HG02938 (cell line): ENCODE results near the gene RBM4.

Experiments
- ATAC-seq: cut with Tn5 transposase; IDR thresholded peaks from one replicate; pipeline ENCODE4 v1.9.1; 2021; ENCODE audit warnings: mild to moderate bottlenecking, moderate library complexity; ENCODE audit not compliant: unreplicated experiment

The RBM4 gene

DNA sequence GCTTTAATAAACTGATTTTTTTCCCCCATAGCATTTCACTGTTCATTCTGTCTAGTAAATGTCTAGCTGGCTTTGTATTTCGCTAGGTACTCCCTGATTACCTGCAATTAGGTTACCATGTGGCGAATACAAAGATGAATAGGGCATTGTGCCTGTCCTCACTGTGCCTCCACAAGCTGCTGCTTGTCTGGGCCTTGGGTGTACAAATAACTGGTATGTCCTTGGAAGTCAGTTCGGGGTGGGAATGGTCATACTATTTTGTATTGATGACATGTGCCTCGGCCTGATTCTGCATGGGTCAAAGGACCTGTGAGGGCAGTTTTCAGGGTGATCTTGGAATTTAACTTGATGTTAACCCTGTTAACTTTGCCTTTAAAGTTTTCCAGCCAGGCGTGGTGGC, 11.4 kb downstream of the RBM4 start:
- ATAC-seq, result no peak

DNA sequence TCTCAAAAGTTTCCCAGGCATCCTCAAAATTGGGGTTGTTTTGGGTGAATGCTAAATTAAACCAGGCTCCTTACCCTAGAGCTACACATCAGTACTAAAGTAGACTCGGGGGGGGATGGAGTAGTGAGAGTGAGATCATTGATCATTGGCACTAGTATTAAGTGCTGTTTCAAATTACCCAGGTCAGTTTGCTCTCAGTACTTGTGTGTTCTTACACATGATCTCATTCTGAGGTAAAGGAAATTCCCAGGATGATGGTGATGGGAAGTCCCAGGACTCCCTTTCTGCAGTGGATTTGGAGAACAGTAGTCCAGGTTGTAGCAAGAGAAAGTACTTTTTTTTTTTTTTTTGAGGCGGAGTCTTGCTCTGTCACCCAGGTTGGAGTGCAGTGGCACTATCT, 12.5 kb downstream of the RBM4 start:
- ATAC-seq, result no peak

DNA sequence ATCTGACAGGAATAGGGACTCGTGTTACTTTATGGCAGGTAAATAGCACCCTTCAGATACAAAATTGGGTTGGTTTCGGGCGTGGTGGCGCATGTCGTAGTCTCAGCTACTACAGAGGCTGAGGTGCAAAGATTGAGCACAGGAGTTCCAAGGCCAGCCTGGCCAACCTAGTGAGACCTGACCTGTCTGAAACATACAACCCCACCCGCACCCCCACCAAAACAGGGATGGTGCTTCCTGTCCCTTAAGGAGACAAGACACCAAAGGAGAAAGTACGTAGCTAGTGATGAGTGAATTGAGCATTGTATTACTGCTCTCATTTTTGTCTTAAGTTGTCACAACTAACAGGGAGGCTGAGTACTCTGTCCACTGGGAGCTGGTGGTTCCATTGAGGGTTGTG, 14.1 kb downstream of the RBM4 start:
- no peak for ATAC-seq

DNA sequence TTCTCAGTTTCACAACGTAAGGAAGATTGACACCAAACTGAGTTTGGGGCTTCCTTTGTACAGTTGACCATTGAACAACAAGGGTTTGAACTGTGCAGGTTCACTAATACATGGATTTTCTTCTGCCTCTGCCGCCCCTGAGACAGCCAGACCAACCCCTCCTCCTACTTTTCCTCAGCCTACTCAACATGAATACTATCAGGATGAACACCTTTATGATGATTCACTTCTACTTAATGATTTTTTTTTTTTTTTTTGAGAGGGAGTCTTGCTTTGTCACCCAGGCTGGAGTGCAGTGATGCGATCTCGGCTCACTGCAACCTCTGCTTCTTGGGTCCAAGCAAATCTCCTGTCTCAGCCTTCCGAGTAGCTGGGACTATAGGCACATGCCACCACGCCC, 14.6 kb downstream of the RBM4 start:
- no peak for ATAC-seq

DNA sequence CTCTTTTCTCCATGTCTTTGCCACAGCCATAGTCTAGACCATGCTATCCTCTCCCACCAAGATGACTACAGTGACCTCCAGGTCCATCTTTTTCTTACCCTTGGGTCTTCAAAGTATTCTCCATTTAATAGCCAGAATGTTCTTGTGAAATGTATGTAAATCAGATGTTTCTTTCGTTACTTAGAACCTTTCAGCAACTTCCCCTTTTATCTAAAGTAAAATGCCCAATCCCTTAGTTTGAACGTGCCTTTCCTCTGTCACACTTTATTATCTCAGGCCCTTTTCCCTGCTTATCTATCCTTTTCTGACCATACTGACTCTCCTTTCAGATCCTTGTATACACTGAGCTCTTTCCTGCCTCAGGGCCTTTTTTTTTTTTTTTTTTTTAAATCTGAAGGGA, 21.3 kb downstream of the RBM4 start:
- ATAC-seq, result no peak

DNA sequence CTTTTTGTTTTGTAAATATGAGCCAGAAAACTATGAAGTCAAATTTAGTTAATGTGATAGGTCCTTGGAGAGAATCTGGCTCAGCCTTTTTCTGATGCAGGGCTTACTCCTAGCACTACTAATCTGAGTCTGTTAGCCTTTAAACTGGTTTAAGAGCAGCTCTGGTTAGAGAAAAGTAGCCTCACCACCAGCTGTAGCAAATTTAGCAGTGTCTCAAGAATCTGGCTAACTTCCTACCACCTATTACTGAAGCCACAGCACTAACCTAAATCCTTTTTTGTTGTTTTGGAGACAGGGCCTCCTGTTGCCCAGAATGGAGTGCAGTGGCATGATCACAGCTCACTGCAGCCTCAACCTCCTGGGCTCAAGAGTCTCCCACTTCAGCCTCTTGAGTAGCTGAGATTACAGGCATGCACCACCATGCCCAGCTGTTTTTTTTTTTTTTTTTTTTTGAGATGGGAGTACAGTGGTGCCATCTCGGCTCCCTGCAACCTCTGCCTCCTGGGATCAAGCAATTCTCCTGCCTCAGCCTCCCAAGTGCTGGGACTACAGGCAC, 25.3 kb downstream of the RBM4 start:
- no peak for ATAC-seq

DNA sequence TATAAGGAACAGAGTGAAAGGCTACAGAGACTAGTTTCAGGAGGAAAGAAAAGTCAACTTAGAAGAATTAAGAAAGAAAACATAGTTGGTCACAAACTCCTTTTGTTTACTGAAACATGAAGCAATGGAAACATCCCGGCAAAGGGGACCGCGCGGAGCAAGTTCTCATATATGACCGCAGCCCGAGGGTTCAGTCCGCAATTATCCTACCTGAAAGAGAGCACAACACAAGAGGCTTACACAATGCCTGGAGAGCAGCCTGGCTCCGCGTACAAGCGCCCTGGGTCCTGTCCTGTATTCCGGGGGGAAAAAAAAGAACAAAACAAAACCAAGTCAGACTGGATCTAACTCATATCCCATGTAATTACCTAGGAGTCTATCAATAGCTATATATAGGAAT, 26.9 kb downstream of the RBM4 start:
- ATAC-seq, result no peak

DNA sequence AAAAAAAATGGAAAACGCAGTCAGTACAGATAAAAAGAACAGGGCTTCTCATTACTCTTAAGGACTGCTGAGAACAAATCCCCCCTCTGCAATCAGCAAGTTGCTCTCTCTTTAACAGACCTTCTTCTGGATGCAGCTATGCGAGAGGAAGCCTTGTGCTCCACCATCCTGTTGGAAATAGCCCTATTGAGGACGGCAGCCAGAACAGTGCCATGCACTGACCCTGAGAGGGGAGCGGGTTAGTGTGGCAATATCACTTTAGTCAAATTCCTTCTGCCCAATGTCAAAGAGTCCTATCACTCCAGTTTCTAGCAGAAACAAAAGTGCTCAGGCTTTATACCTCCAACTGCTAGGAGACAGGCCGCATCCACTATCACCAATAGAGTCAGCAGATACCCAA, 32.3 kb downstream of the RBM4 start:
- ATAC-seq, result no peak

DNA sequence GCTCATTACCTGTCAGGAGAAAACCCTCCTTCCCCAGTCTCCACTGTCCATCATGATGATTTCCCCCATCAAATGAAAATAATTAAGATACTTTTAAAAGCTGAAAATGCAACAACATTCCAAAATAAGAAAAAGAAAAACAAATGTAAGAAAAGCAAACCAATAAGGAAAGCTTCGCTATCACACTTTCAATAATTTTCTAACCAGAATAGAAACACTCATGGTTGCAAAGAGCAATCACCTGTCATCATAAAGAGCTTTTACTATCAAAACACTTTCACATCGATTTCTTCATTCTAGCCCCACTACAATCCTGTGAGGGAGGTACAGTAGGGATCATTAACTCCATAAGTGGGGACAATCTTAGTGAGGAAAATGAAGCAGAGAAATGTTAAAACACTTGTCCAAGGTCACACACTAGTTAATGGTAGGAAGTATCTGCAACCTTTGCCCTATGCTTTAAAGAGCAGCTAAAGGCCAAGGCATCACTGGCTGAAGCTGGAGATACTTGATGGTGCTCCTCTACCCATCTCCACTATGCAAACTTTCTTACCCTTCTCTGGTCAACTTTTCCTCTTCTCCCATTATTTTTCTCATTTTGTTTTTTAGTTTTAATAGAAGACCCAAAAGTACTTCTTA, 36.6 kb downstream of the RBM4 start:
- ATAC-seq, result no peak

DNA sequence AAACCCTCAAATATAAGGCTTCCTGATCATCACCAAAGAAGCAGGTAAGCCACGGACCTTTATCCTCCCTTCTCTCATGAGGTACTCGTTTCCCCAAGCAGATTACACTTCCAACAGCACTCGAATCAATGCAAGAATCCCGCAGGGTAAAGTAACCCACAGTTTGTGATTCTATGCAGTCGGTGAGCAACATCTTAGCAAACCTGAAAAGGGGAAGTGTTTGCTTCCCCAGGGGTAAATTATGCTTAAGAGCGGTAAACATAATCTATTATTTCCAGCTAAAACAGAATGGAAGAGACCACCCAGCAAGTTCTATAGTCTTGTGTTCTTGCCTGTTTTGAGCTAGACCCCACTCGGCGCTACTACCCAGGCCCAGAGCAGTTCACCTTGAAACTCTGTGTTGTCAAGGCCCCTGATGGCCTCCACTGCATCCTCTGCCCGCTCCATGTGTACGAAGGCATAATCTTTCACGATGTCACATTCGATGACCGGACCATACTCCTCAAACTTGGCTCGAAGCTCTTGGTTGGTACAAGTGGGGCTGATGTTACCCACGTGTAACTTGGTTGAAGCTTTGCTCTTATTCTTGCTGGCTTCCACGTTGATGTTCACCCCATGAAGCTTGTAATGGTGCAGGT, 37.9 kb downstream of the RBM4 start:
- ATAC-seq, result no peak

DNA sequence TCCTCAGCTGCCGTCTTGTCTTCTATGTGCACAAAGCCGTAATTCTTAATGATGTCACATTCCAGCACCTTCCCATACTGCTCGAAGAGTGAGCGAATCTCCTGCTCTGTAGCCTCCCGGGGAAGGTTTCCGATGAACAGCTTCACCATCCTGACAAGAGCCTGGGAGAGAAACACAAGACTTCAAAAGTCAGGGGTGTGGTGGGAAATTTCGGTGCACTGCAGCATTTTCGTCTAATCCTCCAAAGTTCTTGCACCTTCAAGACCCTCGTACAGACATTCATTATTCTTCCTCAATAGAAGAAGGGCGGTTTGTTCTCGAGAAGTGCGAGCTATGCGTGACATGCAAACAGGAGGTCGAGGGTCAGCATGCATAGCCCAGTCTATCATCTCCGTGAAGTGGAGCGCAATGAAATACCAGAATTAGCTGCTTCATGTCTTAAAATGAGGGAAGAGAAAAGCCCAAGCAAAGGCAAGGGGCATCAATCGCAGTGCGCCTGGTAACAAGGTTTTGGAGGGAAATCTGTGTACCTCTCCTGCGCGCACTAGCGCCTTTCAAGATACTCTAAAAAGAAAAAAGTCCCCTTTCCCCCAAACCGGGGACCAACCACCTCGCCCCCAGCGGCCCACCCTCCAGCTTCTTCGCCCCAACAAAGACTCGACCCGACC, 38.6 kb downstream of the RBM4 start:
- ATAC-seq, result peak; percentile 35

DNA sequence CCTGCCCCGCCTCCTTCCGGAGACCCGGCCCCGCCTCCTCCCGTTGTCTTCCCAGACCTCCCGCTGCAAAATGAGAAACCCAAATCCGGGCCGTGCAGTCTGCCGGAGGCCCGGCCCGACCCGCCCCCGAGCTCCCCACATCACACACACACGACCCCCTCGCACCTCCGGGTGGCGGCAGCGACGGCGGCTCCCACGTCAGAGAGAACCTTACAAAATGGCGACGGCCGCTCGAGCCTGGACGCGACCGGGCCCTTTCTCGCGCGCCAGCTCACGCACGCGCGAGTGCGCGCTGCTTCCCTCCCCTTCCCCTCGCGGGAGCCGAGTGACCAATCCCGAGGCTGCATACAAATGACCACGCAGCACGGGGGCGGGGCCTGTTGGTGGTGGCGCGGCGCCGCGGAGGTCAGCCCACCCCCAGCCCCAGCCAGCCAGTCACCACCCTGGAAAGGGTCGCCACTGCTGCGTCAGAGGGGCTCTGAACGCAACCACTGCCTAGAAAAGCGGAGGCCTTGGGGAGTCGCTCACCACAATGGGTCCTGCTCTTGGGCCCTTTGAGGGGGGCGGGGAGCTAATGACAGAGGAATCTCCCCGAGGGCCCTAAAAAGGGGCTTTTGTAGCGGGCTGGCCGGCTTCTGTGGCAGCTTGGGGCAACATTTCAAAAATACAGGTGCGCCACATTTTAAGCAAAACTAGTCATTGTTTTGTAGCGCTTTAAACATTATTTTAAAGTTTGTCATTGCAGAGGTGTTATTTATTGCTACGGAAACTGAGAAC, 39.3 kb downstream of the RBM4 start, which contains the start of gene RBM4B:
TSS of gene RBM4B (minus strand) at position 289 of the 777 bp plus-strand sequence. CDS start 808 bp downstream, outside the sequence.
- peak; percentile 79 for ATAC-seq

DNA sequence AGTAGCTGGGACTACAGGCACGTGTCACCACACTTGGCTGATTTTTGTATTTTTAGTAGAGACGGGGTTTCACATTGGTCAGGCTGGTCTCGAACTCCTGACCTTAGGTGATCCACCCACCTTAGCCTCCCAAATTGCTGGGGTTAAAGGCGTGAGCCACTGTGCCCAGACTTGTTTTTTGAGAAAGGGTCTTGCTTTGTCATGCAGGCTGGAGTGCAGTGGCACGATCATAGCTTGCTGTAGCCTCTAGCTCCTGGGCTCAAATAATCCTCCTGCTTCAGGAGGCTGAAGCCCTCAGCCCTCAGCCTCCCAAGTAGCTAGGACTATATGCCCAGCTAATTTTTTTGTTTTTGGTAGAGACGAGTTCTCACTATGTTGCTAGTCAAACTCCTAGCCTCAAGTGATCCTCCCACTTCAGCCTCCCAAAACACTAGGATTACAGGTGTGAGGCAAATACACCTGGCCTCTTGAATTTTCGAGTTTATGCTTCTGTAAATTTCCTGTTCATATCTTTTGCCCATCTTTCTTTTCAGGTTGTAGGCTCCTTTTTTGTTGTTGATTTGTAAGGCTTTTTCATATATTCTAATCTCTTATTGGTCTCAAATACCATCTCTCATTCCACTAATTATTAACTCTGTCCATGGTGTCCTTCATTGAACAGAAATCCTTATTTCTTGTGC, 42.6 kb downstream of the RBM4 start:
- no peak for ATAC-seq

DNA sequence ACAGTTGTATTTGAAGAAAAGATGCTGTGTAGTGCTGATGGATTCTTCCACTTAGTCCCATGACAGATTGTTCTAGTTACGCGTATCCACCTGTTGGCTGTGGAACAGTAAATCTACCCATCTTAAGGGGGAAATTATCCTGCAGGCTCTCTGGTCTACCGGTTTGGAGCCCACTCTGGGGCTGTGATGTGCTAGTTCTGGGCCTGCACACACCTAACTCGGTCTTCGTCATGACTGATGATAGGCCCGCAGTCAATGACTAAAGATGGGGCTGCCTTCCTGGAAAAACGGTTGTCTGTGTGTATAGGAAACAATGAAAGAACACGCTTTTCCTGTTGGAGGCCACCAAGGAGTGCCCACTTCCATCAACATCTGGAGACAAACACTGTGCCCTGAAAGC, 45.4 kb downstream of the RBM4 start:
- ATAC-seq, result no peak

DNA sequence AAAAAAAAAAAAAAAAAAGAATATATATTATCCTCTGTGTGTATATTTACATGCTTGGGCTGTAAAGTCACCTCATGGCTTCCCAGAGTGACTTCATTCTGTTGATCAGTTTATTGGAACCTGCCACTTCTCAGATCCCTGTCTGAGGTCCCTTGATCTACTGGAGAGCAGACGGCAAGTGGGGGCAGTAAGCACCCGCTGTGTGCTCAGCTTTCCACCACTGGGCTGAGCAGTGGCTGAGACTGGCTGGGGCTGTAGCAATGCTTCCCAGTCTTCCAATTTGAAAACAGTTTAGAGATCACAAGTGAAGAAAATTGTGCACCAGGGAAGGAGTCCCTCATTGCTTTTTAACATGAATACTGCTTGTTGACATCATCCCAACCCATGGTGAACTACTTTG, 46.1 kb downstream of the RBM4 start:
- ATAC-seq, result no peak

DNA sequence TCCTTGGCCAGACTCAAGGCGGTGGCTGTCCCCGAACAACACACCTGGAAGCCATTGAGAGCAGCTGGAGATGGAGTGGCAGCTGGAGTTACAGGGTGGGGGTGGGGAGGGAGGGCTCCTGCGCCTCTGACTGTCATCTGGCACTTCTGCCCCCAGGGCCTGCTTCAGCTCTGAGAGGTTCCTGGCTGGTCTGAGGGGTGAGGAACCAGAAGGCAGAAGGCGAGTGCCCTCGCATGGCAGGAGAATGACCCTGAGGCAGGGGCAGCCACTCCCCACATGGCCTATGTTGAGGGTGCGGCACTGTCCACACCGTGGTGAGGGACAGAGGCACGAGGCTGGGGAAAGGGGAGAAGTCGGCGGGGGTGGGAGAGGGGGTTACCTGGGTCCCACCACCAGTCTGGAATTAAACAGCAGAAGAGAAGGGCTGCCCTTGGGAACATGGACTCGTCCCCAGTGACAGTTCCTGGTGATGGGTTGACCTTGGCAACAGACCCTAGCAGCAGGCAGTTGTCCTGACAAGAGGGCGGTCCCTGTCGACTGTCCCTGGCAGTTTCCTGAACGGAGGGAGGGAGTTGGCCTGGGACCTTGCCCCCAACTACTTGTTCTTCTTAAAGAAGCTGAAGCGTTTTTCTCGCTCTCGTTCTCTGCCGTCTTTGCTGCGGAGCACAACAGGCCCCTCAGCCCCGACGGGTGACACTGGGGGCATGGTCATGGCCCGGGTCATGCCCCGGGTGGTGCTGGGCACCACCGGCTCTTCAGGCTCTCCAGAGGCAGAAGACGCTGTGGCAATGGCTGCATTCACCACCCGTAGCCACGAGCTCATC, 47.0 kb downstream of the RBM4 start:
- no peak for ATAC-seq

DNA sequence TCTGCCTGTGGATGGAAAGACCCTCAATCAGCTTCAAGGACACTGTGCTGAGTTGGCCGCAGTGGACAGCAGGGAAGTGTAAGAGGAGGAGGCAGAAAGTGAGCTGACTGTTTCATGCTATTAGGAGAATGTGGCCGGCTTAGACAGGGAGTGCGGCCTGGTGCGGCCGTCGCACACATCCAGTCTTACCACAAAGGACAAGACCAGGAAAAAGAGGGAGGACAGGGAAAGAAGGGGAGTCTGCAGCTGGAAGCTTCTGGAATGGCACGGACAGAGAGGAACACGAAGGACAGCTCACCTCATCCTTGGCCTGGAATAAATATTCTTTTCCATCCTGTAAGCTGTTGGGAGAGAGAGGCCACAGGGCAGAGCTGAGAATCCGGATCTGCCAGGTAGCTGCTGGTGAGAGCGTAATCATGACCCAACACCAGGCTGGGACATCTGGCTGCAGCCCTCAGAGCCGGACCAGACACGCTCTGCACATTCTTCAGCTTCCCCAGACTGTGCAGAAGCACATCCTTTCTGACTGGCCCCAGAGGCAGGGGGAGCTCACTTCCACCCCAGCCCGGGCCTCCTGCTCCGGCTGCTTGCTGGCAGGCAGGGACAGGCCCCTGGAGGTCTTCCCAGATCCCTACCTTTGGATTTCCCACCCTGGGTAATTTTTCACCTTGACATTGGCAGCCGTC, 47.7 kb downstream of the RBM4 start:
- ATAC-seq, result no peak

DNA sequence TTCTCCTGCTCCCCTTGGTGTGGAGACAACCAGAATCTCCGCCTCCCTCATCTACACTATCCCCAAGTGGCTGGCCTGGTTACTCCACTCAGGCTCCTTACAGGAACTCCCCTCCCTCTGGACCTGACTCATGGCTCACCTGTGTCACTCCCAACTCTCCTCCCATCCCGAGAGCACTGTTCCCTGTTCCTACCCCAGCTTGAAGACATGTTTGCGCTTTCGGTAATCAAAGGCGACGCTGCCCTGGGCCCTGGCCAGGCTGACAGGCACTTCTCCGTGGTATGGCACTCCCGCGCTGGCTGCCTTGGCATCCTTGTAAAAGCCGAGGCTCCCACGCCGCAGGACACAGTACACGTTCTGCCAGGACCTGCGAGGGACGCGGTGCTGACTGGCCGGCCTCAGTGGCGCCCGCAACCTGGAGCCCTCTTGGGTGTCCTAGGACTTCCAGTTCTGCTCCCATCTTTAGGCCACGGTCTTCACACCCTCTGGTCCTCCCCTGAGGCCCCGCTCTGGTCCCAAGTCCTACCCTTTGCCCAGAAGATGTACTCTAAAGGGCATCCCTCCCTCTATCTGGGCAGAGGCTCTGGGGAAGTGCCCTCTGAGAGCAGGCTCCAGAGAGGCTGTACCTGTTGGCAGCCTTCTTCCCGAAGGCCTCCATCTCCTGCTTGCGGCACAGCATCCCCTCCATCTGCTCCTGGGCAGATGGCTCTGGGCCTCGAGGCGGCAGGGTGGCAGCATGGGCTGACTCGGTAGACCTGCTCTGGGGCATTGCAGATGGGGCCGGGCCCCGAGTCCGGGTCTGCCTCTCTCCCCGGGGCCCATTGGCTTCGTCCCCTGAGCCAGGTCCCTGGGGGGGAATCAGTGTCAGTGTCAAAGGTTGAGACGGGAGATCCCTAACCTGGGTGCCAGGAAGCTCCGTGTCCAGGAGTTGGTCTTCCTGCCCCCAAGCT, 48.6 kb downstream of the RBM4 start:
- no peak for ATAC-seq
